HCT116 (cell line): ENCODE data around the gene SGIP1.
"Not testable (repeated sequence)": the region's sequence is repeated elsewhere in the genome, so short reads cannot be mapped to it uniquely, and the experiment has no call there.

ENCODE experiments used
- ATF3 ChIP-seq: IDR thresholded peaks from 2 replicates; pipeline ENCODE4 v1.6.1; 2012
- CTCF ChIP-seq, 3 experiments: fragments of 200-600 bp in 1 of 3; sonication (generic) in 1 of 3; IDR thresholded peaks in 2 of 3; conservative IDR thresholded peaks in 1 of 3; 2 replicates each; pipeline ENCODE4 v1.5.1; 2012 to 2017; ENCODE audit warnings: low read depth in 2 of 3, low read length in 2 of 3, antibody characterized with exemption in 1 of 3, borderline replicate concordance in 1 of 3, control low read depth in 1 of 3, mild to moderate bottlenecking in 1 of 3, mixed read lengths in 1 of 3, mixed run types in 1 of 3, moderate library complexity in 1 of 3; ENCODE audit not compliant: insufficient read depth in 1 of 3
- EZH2 ChIP-seq: fragments of 200-600 bp; sonication (generic); IDR thresholded peaks from 2 replicates; pipeline ENCODE4 v1.6.1; 2017; ENCODE audit warnings: antibody characterized with exemption, mixed run types
- POLR2A ChIP-seq: IDR thresholded peaks from 2 replicates; pipeline ENCODE4 v1.7.0; 2011; ENCODE audit warnings: borderline replicate concordance; ENCODE audit not compliant: insufficient read depth, insufficient read length; ENCODE audit errors: extremely low read depth
- POLR2AphosphoS5 ChIP-seq: IDR thresholded peaks from 2 replicates; pipeline ENCODE4 v1.6.1; 2011; ENCODE audit warnings: mild to moderate bottlenecking, low read depth, low read length, moderate library complexity
- RAD21 ChIP-seq: IDR thresholded peaks from 2 replicates; pipeline ENCODE4 v1.6.1; 2012; ENCODE audit warnings: low read depth, mild to moderate bottlenecking
- REST ChIP-seq: IDR thresholded peaks from 2 replicates; pipeline ENCODE4 v1.6.1; 2012; ENCODE audit warnings: low read depth
- SIN3A ChIP-seq: IDR thresholded peaks from 2 replicates; pipeline ENCODE4 v1.6.1; 2012; ENCODE audit warnings: low read depth
- ZNF274 ChIP-seq: fragments of 200-500 bp; sonication (Bioruptor generic); IDR thresholded peaks from 2 replicates; pipeline ENCODE4 v1.6.1; 2014; ENCODE audit warnings: mild to moderate bottlenecking, low read depth, low read length, inconsistent platforms

GRCh38 chr1:66795839-66796238 is 261.9 kb downstream of the SGIP1 start:
- not testable (repeated sequence) for TF ChIP-seq POLR2AphosphoS5; EZH2; CTCF (IDR thresholded peaks at IDR 0.05 in 2 of 3, conservative IDR thresholded peaks at IDR 0.05 in 1 of 3; ENCODE audit: borderline replicate concordance in 1 of 3, insufficient read depth in 1 of 3, low read depth in 2 of 3, low read length in 2 of 3); ZNF274; POLR2A; REST; RAD21; ATF3; SIN3A
